ENCODE measurements around the gene RTEL1. TPM values are rescaled to one million over a fixed set of nuclear protein-coding genes. Genes with fewer than 3 reads are reported as not detected.

RTEL1 gene
- total RNA-seq, 1 donor from 2014 or later, result 17.7 TPM

GRCh38 chr20:63696628-63697356 lies 38.7 kb downstream of the RTEL1 start, which contains the start of gene TNFRSF6B:
Gene TNFRSF6B, plus strand, starts transcription at chr20:63696652. Its CDS starts 116 bp downstream, at chr20:63696768.
- no peaks in the 10 kb centered on the region for H3K36me3 ChIP-seq
- peak within 1 kb of the TSS; percentile 9 to 13 for H3K4me3 ChIP-seq
- TF ChIP-seq, protein P1, sequence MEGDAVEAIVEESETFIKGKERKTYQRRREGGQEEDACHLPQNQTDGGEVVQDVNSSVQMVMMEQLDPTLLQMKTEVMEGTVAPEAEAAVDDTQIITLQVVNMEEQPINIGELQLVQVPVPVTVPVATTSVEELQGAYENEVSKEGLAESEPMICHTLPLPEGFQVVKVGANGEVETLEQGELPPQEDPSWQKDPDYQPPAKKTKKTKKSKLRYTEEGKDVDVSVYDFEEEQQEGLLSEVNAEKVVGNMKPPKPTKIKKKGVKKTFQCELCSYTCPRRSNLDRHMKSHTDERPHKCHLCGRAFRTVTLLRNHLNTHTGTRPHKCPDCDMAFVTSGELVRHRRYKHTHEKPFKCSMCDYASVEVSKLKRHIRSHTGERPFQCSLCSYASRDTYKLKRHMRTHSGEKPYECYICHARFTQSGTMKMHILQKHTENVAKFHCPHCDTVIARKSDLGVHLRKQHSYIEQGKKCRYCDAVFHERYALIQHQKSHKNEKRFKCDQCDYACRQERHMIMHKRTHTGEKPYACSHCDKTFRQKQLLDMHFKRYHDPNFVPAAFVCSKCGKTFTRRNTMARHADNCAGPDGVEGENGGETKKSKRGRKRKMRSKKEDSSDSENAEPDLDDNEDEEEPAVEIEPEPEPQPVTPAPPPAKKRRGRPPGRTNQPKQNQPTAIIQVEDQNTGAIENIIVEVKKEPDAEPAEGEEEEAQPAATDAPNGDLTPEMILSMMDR (IDR thresholded peaks at IDR 0.05), result no peak
- TF ChIP-seq POLR2A (IDR thresholded peaks at IDR 0.05), result no peak
- TF ChIP-seq POLR2AphosphoS5 (IDR thresholded peaks at IDR 0.05; ENCODE audit: insufficient read depth in 1 of 2, low read depth in 1 of 2), result peak in 1 of 2 donors; percentile 43
- no peak for DNase-seq (ENCODE audit: extremely low spot score in 2 of 2)
- H3K27me3 ChIP-seq, result no peaks in the 10 kb centered on the region
- no peaks in the 10 kb centered on the region for H3K9me3 ChIP-seq
- H3K27ac ChIP-seq, result no peak within 1 kb of the TSS
- H3K4me1 ChIP-seq, result peaks cover 43% of the 10 kb centered on the region
- intact Hi-C loops (cut with DNase I), result no loop called here

- H3K27me3 ChIP-seq, result no peaks in the 10 kb centered on the region
- H3K36me3 ChIP-seq, result no peaks in the 10 kb centered on the region
- H3K4me3 ChIP-seq, result peak overlapping the region in 1 of 2 donors; percentile 9
- H3K9me3 ChIP-seq, result no peaks in the 10 kb centered on the region
- intact Hi-C loops (cut with DNase I), result no loop called here
- H3K4me1 ChIP-seq, result peaks cover 43% of the 10 kb centered on the region
- TF ChIP-seq, protein P1 (IDR thresholded peaks at IDR 0.05), result no peak
- TF ChIP-seq POLR2AphosphoS5 (IDR thresholded peaks at IDR 0.05; ENCODE audit: insufficient read depth in 1 of 2, low read depth in 1 of 2) (no peak), POLR2A (IDR thresholded peaks at IDR 0.05) (no peak)
- no peak overlapping the region for H3K27ac ChIP-seq
- no peak for DNase-seq (ENCODE audit: extremely low spot score in 2 of 2)
Observed at GRCh38 chr20:63697357-63697867, 39.3 kb downstream of the RTEL1 start.

- intact Hi-C loops (cut with DNase I), result no loop called here
- H3K9me3 ChIP-seq, result no peaks in the 10 kb centered on the region
- H3K36me3 ChIP-seq, result no peaks in the 10 kb centered on the region
- H3K4me1 ChIP-seq, result peaks cover 43% of the 10 kb centered on the region
- no peak overlapping the region for H3K27ac ChIP-seq
- TF ChIP-seq POLR2A (IDR thresholded peaks at IDR 0.05) (no peak), POLR2AphosphoS5 (IDR thresholded peaks at IDR 0.05; ENCODE audit: insufficient read depth in 1 of 2, low read depth in 1 of 2) (no peak)
- TF ChIP-seq, protein P1 (IDR thresholded peaks at IDR 0.05), result no peak
- no peaks in the 10 kb centered on the region for H3K27me3 ChIP-seq
- no peak for DNase-seq (ENCODE audit: extremely low spot score in 2 of 2)
- no peak overlapping the region for H3K4me3 ChIP-seq
Observed at GRCh38 chr20:63697868-63698545, 39.9 kb downstream of the RTEL1 start.

DNA sequence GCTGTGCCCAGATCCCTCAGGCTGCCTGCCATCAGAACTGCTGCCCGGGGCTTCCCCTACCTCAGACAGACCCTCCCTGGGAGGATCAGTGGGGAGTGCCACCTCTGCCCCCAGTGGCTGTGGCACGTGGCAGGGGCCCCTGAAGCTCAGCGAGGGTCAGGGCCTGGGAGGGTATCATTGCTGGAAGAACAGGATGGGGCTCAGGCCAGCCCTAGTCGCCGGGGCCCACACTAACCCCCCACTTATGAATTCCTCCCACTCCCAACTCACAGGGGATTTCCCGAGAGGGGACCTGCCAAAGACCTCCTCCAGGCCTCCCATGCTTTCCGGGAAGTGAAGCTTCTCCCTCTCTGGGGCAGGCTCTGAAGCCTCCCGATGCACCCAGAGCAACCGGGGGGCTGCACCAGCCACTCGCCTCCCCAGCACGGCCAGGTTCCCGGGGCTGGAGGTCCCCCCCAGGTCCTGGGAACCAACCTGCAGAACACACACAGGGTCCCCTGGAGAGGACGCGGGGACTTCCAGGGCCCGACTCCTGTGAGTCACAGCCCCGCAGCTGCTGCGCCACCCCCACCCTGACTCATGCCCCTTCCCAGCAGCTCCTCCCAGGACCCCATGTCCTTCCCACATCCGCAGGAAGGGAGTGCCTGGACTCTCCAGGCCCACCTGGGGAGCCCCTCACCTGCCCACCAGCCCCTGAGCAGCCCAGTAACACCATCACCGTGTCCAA lies 40.8 kb downstream of the RTEL1 start:
- Histone ChIP-seq H3K36me3 (no peaks in the 10 kb centered on the region), H3K4me1 (peaks cover 43% of the 10 kb centered on the region), H3K4me3 (no peak overlapping the region), H3K27ac (no peak overlapping the region), H3K9me3 (no peaks in the 10 kb centered on the region), H3K27me3 (no peaks in the 10 kb centered on the region)
- TF ChIP-seq, protein P1 (IDR thresholded peaks at IDR 0.05), result no peak
- peak in 1 of 2 donors; percentile 54 for TF ChIP-seq POLR2AphosphoS5 (IDR thresholded peaks at IDR 0.05; ENCODE audit: insufficient read depth in 1 of 2, low read depth in 1 of 2)
- TF ChIP-seq POLR2A (IDR thresholded peaks at IDR 0.05), result no peak
- DNase-seq (ENCODE audit: extremely low spot score in 2 of 2), result no peak
- intact Hi-C loops (cut with DNase I), result no loop called here
